Kidney epithelial cell (primary cell): Measurements from ENCODE around the gene DLG2. TPM values are rescaled to one million over a fixed set of nuclear protein-coding genes. Genes with fewer than 3 reads are reported as not detected.

Source experiments
- DNase-seq: peaks from one replicate; pipeline ENCODE4 v3.0.0-alpha.2; 2010; ENCODE audit warnings: low read depth
- H3K27me3 ChIP-seq: 2 replicates; pipeline ENCODE4 v1.6.0; 2011; ENCODE audit warnings: low read length; ENCODE audit not compliant: control insufficient read depth, insufficient read depth
- H3K36me3 ChIP-seq: 2 replicates; pipeline ENCODE4 v1.5.1; 2011; ENCODE audit warnings: low read length; ENCODE audit not compliant: control insufficient read depth, insufficient read depth
- H3K4me3 ChIP-seq: 2 replicates; pipeline ENCODE4 v1.5.1; 2011; ENCODE audit warnings: low read depth, mild to moderate bottlenecking, control low read depth, low read length
- CTCF ChIP-seq: IDR thresholded peaks from 2 replicates; pipeline ENCODE4 v1.5.1; 2011; ENCODE audit warnings: mild to moderate bottlenecking, moderate library complexity, low read length, control low read depth, inconsistent platforms; ENCODE audit not compliant: insufficient read depth, poor library complexity, severe bottlenecking
- total RNA-seq: library from RNA; depleted of rRNA; stranded (reverse); fragments of >200 nt; gene quantifications from 2 replicates; pipeline ENCODE4 v1.2.3, GENCODE V29; 2015

DLG2 gene
- total RNA-seq, 1 donor from 2014 or later, result 0.75 TPM

GRCh38 chr11:83655976-83656375 lies 1971.2 kb downstream of the DLG2 start:
- no peaks in the 10 kb centered on the region for H3K27me3 ChIP-seq
- DNase-seq, result no peak
- no peaks in the 10 kb centered on the region for H3K36me3 ChIP-seq
- H3K4me3 ChIP-seq, result no peak overlapping the region
- TF ChIP-seq CTCF, result no peak

GRCh38 chr11:83649528-83649855 lies 1977.7 kb downstream of the DLG2 start:
- Histone ChIP-seq H3K36me3 (no peaks in the 10 kb centered on the region), H3K27me3 (no peaks in the 10 kb centered on the region), H3K4me3 (no peak overlapping the region)
- TF ChIP-seq CTCF, result no peak
- DNase-seq, result no peak

- no peaks in the 10 kb centered on the region for H3K27me3 ChIP-seq
- no peak for TF ChIP-seq CTCF
- no peaks in the 10 kb centered on the region for H3K36me3 ChIP-seq
- DNase-seq, result peak; percentile 10
- no peak overlapping the region for H3K4me3 ChIP-seq
Observed at GRCh38 chr11:83648610-83649527, 1978.3 kb downstream of the DLG2 start.

GRCh38 chr11:83645561-83645960 lies 1981.6 kb downstream of the DLG2 start:
- TF ChIP-seq CTCF, result no peak
- H3K4me3 ChIP-seq, result no peak overlapping the region

GRCh38 chr11:83643115-83643514 lies 1984.0 kb downstream of the DLG2 start:
- no peak for DNase-seq
- TF ChIP-seq CTCF, result no peak
- Histone ChIP-seq H3K4me3 (no peak overlapping the region), H3K36me3 (no peaks in the 10 kb centered on the region), H3K27me3 (peaks cover 2% of the 10 kb centered on the region)

More at GRCh38 chr11:83645561-83645960, 1981.6 kb downstream of the DLG2 start:
- DNase-seq, result no peak
- H3K27me3 ChIP-seq, result peaks cover 2% of the 10 kb centered on the region
- no peaks in the 10 kb centered on the region for H3K36me3 ChIP-seq

- TF ChIP-seq CTCF, result no peak
- no peaks in the 10 kb centered on the region for H3K36me3 ChIP-seq
- H3K4me3 ChIP-seq, result no peak overlapping the region
- DNase-seq, result no peak
- peaks cover 2% of the 10 kb centered on the region for H3K27me3 ChIP-seq
Observed at GRCh38 chr11:83642500-83642899, 1984.6 kb downstream of the DLG2 start.
